ENCODE measurements around the gene PAPPA2.

The PAPPA2 gene

DNA sequence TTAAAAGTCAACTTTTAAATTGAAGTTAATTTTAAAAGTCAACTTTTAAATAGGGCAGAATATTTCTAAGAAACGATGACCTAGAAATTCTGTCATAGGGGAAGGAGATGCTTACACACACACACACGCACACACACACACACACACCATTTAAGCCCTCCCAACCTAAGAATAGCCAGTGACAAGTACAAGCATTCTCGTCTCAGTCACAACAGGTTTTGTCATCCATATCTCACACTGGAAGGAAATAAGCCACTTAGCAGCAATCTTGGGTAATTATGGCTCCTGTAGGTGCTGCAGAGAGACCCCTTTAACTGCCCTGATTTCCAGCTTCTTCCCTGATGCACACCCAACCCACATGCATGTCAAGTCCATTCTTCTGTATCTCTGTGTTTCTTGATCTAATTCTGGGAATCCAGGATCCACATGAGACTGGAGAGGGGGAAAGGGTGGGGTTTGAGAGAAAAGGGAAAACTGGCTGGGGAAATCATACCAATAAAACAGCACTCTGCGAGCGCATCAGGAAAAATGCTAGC, 338.1 kb downstream of the PAPPA2 start:
- no peak for DNase-seq (ENCODE audit: insufficient read length)
- FAIRE-seq = no peak
- TF ChIP-seq POLR2AphosphoS5 (IDR thresholded peaks at IDR 0.05; ENCODE audit: low read depth, low read length) (no peak), TAF1 (IDR thresholded peaks at IDR 0.05; ENCODE audit: borderline replicate concordance, low read depth, low read length) (no peak), POLR2A (IDR thresholded peaks at IDR 0.05; ENCODE audit: low read depth, low read length) (no peak)

GRCh38 chr1:176801514-176802020, 338.6 kb downstream of the PAPPA2 start:
- DNase-seq (ENCODE audit: insufficient read length) = no peak
- TF ChIP-seq POLR2A (IDR thresholded peaks at IDR 0.05; ENCODE audit: low read depth, low read length) (no peak), TAF1 (IDR thresholded peaks at IDR 0.05; ENCODE audit: borderline replicate concordance, low read depth, low read length) (no peak), POLR2AphosphoS5 (IDR thresholded peaks at IDR 0.05; ENCODE audit: low read depth, low read length) (no peak)
- FAIRE-seq = no peak

DNA sequence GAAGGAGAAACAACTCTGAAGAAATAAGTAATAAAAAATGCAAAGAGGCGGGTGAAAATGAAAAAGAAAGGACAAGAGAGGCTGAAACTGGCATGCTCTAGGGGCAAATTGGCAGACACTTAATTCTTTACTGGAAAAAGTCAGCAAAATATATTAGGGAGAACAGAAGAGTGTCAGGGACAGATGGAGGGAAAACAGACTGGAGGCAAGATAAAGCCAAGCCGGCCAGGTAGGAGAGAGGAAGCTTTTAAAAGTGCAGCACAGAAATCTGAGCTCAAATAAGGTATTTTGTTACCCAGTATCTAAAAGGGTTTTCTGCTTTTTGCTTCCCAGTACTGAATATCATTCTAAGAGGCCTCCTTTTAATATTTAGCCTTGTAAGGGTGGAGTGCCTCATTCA, 339.3 kb downstream of the PAPPA2 start:
- DNase-seq (ENCODE audit: insufficient read length) (no peak), FAIRE-seq (no peak)
- TF ChIP-seq POLR2AphosphoS5 (IDR thresholded peaks at IDR 0.05; ENCODE audit: low read depth, low read length) = no peak
- no peak for TF ChIP-seq POLR2A (IDR thresholded peaks at IDR 0.05; ENCODE audit: low read depth, low read length)
- no peak for TF ChIP-seq TAF1 (IDR thresholded peaks at IDR 0.05; ENCODE audit: borderline replicate concordance, low read depth, low read length)

DNA sequence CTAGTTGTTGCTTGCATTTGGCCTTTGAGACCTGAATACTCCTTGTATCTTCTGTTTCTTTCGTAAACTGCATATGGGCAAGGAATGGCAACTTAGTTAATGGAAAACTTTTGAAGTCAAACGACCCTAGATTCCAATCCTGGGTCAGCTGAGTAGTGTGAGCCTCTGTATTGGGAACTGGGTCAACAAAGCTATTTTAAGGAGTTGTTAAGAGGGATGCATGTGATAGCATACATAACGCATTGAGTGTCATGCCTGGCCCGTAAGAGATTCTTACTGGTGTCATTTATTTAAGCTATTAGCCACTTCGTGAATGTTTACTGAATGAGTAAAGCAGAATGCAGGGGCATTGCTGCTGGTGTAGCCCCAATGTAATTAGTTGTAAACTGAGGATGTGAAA, 340.1 kb downstream of the PAPPA2 start:
- TF ChIP-seq POLR2AphosphoS5 (IDR thresholded peaks at IDR 0.05; ENCODE audit: low read depth, low read length) = no peak
- TF ChIP-seq POLR2A (IDR thresholded peaks at IDR 0.05; ENCODE audit: low read depth, low read length) = no peak
- TF ChIP-seq TAF1 (IDR thresholded peaks at IDR 0.05; ENCODE audit: borderline replicate concordance, low read depth, low read length) = no peak
- FAIRE-seq (no peak), DNase-seq (ENCODE audit: insufficient read length) (no peak)

GRCh38 chr1:176803596-176803995, 340.6 kb downstream of the PAPPA2 start:
- FAIRE-seq = no peak
- TF ChIP-seq TAF1 (IDR thresholded peaks at IDR 0.05; ENCODE audit: borderline replicate concordance, low read depth, low read length) = no peak
- TF ChIP-seq POLR2A (IDR thresholded peaks at IDR 0.05; ENCODE audit: low read depth, low read length) = no peak
- TF ChIP-seq POLR2AphosphoS5 (IDR thresholded peaks at IDR 0.05; ENCODE audit: low read depth, low read length) = no peak

GRCh38 chr1:176809292-176809691, 346.3 kb downstream of the PAPPA2 start:
- TF ChIP-seq POLR2AphosphoS5 (IDR thresholded peaks at IDR 0.05; ENCODE audit: low read depth, low read length) (no peak), POLR2A (IDR thresholded peaks at IDR 0.05; ENCODE audit: low read depth, low read length) (no peak), TAF1 (IDR thresholded peaks at IDR 0.05; ENCODE audit: borderline replicate concordance, low read depth, low read length) (no peak)
- FAIRE-seq (no peak), DNase-seq (ENCODE audit: insufficient read length) (no peak)

More at GRCh38 chr1:176803596-176803995, 340.6 kb downstream of the PAPPA2 start:
- no peak for DNase-seq (ENCODE audit: insufficient read length)

DNA sequence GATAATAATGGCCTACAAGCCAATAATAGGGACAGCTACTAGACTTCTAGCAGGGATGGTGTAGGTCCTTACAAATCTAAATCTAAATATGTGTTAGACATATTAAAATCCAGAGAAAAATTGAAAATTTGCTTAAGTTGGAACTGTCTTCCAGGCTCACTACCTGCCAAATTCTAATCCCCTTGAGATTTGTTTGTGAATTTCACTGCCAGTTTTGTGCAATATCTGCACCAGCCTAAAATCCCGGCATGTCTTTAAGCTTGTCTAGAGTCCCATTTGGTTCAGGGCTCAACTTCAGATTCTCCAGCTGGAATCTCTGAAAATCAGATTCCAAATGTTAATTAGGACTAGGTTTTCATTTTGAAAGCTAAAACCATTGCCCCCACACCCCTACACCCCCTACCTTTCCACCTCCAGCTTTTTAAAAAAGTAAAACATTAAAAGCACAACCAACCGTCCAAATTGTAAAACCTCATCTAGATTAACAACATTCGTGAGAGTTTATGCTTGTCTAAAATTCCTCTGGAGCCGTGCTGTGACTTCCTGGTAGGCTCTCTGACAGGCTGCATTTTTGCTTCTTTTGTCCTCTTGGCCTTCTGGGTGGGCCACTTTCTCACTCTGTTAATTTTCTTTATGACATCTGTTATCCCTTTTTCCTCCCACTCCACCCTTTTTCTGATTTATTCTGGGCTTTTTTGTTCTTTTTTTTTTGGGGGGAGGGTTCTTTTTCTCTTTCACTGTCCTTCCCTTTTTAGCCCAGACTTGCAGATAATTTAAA, 348.7 kb downstream of the PAPPA2 start:
- no peak for TF ChIP-seq POLR2AphosphoS5 (IDR thresholded peaks at IDR 0.05; ENCODE audit: low read depth, low read length)
- TF ChIP-seq TAF1 (IDR thresholded peaks at IDR 0.05; ENCODE audit: borderline replicate concordance, low read depth, low read length) = no peak
- no peak for TF ChIP-seq POLR2A (IDR thresholded peaks at IDR 0.05; ENCODE audit: low read depth, low read length)
- FAIRE-seq = no peak
- DNase-seq (ENCODE audit: insufficient read length) = no peak

GRCh38 chr1:176815621-176816020, 352.6 kb downstream of the PAPPA2 start:
- DNase-seq (ENCODE audit: insufficient read length) = no peak
- no peak for TF ChIP-seq POLR2AphosphoS5 (IDR thresholded peaks at IDR 0.05; ENCODE audit: low read depth, low read length)
- no peak for FAIRE-seq

- no peak for DNase-seq (ENCODE audit: insufficient read length)
- no peak for FAIRE-seq
- TF ChIP-seq POLR2A (IDR thresholded peaks at IDR 0.05; ENCODE audit: low read depth, low read length) (no peak), TAF1 (IDR thresholded peaks at IDR 0.05; ENCODE audit: borderline replicate concordance, low read depth, low read length) (no peak), POLR2AphosphoS5 (IDR thresholded peaks at IDR 0.05; ENCODE audit: low read depth, low read length) (no peak)
Measured at GRCh38 chr1:176816232-176816631, 353.3 kb downstream of the PAPPA2 start.

DNA sequence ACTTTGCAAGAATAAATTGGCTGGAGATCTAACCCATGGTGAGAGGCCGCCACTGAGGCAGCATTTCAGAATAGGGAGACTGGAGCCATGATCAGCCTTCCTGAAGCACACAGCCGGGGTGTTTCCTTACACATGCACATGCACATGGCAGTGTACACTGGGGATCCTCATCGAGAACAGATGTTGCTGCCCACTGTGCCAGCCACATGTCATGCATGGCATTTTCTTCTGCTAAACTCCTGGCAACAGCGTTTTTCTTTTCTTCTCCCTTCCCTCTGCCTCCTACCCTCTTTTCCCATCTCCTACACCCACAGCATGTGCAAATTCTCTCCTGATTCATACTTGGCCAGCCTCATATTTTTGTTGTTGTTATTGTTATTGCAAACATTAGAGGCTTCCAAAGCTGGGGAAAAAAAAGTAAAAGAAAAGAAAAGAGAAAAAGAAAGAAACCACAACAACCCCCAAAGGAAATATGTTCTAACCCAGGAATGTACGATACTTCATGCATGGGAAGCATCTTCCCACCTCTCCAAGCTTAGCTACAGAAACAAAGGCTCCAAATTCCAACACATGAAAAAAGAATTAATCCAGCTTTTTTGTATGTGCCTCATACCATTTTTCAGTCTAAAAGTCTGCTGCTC, 357.5 kb downstream of the PAPPA2 start:
- no peak for FAIRE-seq
- no peak for TF ChIP-seq POLR2A (IDR thresholded peaks at IDR 0.05; ENCODE audit: low read depth, low read length)
- TF ChIP-seq POLR2AphosphoS5 (IDR thresholded peaks at IDR 0.05; ENCODE audit: low read depth, low read length) = no peak
- TF ChIP-seq TAF1 (IDR thresholded peaks at IDR 0.05; ENCODE audit: borderline replicate concordance, low read depth, low read length) = no peak
- DNase-seq (ENCODE audit: insufficient read length) = no peak

- DNase-seq (ENCODE audit: insufficient read length) = no peak
- FAIRE-seq = no peak
- TF ChIP-seq POLR2AphosphoS5 (IDR thresholded peaks at IDR 0.05; ENCODE audit: low read depth, low read length) (no peak), TAF1 (IDR thresholded peaks at IDR 0.05; ENCODE audit: borderline replicate concordance, low read depth, low read length) (no peak), POLR2A (IDR thresholded peaks at IDR 0.05; ENCODE audit: low read depth, low read length) (no peak)
Measured at GRCh38 chr1:176826265-176826664, 363.3 kb downstream of the PAPPA2 start.

- no peak for DNase-seq (ENCODE audit: insufficient read length)
- TF ChIP-seq POLR2AphosphoS5 (IDR thresholded peaks at IDR 0.05; ENCODE audit: low read depth, low read length) (no peak), POLR2A (IDR thresholded peaks at IDR 0.05; ENCODE audit: low read depth, low read length) (no peak), TAF1 (IDR thresholded peaks at IDR 0.05; ENCODE audit: borderline replicate concordance, low read depth, low read length) (no peak)
- FAIRE-seq = no peak
Measured at GRCh38 chr1:176829261-176829660, 366.3 kb downstream of the PAPPA2 start.
